Measurements from ENCODE around the gene RNF121. TPM values are rescaled to one million over a fixed set of nuclear protein-coding genes. Genes with fewer than 3 reads are reported as not detected.
A peak's percentile ranks its signal among the peaks of the same experiment; 100 is the strongest.

RNF121 gene
- total RNA-seq, 2 experiments from 2014 or later = 23.8 to 26.4 TPM

DNA sequence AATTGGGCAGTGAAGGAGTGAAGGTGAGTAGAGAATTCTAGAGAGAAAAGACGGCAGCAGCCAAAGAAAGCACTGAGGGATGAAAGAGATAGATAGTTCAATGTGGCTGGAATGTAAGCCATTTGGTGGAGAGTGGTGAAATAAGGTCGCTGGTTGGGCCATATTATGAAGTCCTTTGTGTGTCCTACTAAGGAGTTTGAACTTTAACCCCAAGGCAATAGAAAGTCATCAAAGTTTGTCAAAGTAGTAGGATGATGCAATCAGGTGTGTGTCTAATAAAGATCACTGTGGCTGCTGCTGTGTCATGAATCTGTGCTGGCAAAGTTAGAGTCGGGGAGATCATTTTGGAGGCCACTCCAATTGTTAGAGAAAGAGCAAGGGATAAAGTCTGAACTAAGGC, 18.7 kb downstream of the RNF121 start:
- POLR2A ChIA-PET = no interaction called here
- no peaks in the 10 kb centered on the region for H3K9me3 Mint-ChIP-seq
- no peak overlapping the region for H3K4me3 Mint-ChIP-seq
- CTCF ChIA-PET = interaction anchor here (1.3 kb wide), 1 partner anchor 25 kb away, joined by 3 read pairs; no protein-coding TSS in a partner anchor
- H3K27ac Mint-ChIP-seq = no peak overlapping the region
- DNase-seq = no peak
- peaks cover 4% of the 10 kb centered on the region for H3K36me3 Mint-ChIP-seq (ENCODE audit: low read depth)
- H3K27me3 Mint-ChIP-seq = no peaks in the 10 kb centered on the region
- H3K4me1 Mint-ChIP-seq = peaks cover 6% of the 10 kb centered on the region

DNA sequence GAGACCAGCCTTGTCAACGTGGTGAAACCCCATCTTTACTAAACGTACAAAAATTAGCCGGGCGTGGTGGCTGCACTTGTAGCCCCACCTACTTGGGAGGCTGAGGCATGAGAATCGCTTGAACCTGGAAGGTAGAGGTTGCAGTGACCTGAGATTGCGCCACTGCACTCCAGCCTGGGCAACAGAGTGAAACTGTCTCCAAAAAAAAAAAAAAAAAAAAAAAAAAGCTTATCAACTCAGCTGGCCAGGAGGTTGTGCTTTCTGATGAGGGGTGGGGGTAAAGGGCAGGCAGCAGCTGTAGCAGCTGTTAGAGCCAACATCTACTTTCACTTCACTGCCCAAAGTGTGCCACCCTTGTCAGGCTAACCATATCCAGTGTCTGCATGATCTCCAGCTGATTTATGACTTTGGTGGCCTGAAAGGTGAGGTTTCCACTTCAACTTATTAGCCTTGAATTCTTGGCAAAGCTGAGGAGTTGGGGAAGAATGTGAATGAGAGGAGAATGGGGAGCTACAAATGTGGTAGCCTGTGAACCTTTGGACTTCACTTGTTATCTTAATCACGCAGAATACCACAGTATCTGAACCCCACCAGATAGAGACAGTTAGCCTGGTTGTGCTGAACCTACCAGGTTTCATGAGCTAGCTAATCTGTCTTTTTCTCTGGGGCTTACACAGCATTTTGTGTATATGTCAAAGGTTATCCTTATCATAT, 19.6 kb downstream of the RNF121 start:
- POLR2A ChIA-PET = no interaction called here

DNA sequence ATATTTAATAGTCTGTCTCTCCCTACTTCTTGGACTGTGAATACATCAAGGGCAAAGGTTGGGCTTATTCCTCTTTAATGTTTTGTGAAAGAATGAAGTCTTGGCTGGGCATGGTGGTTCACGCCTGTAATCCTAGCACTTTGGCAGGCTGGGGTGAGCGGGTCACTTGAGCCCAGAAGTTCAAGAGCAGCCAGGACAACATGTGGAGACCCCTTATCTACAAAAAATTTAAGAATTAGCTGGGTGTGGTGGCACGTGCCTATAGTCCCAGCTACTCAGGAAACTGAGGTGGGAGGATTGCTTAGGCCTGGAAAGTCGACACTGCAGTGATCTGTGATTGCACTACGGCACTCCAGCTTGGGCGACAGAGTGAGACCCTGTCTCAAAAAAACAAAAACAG, 20.2 kb downstream of the RNF121 start:
- no peak overlapping the region for H3K4me3 Mint-ChIP-seq
- CTCF ChIA-PET = no interaction called here
- peaks cover 6% of the 10 kb centered on the region for H3K4me1 Mint-ChIP-seq
- POLR2A ChIA-PET = no interaction called here
- H3K27ac Mint-ChIP-seq = no peak overlapping the region
- no peaks in the 10 kb centered on the region for H3K27me3 Mint-ChIP-seq
- DNase-seq = no peak
- no peaks in the 10 kb centered on the region for H3K9me3 Mint-ChIP-seq
- peaks cover 4% of the 10 kb centered on the region for H3K36me3 Mint-ChIP-seq (ENCODE audit: low read depth)

More for the DNA sequence above, 19.6 kb downstream of the RNF121 start:
- DNase-seq = no peak
- H3K9me3 Mint-ChIP-seq = no peaks in the 10 kb centered on the region
- no peak overlapping the region for H3K27ac Mint-ChIP-seq
- H3K27me3 Mint-ChIP-seq = no peaks in the 10 kb centered on the region
- H3K4me3 Mint-ChIP-seq = no peak overlapping the region
- H3K4me1 Mint-ChIP-seq = peaks cover 6% of the 10 kb centered on the region
- CTCF ChIA-PET = no interaction called here
- H3K36me3 Mint-ChIP-seq (ENCODE audit: low read depth) = peaks cover 4% of the 10 kb centered on the region

DNA sequence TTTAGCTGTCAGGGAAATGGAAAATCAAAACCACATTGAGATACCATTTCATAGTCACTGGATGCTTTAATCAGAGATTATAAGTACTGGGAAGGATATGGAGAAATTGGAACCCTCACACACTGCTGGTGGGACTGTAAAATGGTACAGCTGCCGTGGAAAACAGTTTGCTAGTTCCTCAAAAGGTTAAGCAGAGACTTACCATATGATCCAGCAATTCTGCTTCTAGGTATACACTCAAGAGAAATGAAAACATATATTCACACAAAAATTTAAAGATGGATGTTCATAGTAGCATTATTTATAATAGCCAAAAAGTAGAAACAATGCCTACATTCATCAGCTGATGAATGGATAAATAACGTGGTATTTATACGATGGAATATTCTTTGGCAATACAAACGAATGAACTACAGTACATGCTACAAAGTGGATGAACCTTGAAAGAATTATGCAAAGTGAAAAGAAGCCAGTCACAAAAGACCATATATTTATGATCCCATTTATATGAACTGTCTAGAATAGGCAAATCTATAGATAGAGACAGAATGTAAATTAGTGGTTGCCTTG, 23.0 kb downstream of the RNF121 start:
- POLR2A ChIA-PET = no interaction called here

DNA sequence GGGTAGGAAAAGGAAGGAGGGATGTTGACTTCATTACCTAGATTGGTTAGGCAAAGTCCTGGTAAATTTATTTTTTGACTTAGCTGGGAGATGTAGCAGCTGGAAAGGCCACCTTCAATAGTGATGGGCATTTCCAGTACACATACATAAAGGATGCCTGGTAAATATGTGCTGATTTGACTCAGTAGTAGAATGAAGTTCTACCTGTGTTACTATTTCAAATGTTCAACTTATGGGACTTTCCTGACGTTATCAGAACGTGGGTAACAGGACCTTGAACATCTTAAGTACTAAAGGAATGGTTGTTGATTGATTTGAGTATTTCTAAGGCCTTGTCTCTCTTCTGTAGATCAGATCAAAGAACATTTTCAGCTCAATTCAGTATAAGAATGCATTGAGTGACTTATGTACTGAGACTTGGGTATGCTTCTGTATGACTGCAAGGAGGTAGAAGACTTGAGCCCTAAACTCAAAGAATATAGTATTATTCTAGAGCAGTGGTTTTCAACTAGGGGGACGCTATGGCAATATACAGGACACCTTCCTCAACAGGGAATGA, 27.1 kb downstream of the RNF121 start:
- CTCF ChIA-PET = no interaction called here
- no peaks in the 10 kb centered on the region for H3K9me3 Mint-ChIP-seq
- H3K4me3 Mint-ChIP-seq = no peak overlapping the region
- no peaks in the 10 kb centered on the region for H3K27me3 Mint-ChIP-seq
- DNase-seq = no peak
- no peak overlapping the region for H3K27ac Mint-ChIP-seq
- H3K36me3 Mint-ChIP-seq (ENCODE audit: low read depth) = peaks cover 6% of the 10 kb centered on the region
- POLR2A ChIA-PET = no interaction called here
- H3K4me1 Mint-ChIP-seq = no peaks in the 10 kb centered on the region

More for the DNA sequence above, 23.0 kb downstream of the RNF121 start:
- no peak for DNase-seq
- Mint-ChIP-seq H3K4me1 (peaks cover 6% of the 10 kb centered on the region), H3K27me3 (no peaks in the 10 kb centered on the region), H3K36me3 (ENCODE audit: low read depth) (no peaks in the 10 kb centered on the region), H3K27ac (no peak overlapping the region), H3K4me3 (no peak overlapping the region), H3K9me3 (no peaks in the 10 kb centered on the region)
- CTCF ChIA-PET = no interaction called here

DNA sequence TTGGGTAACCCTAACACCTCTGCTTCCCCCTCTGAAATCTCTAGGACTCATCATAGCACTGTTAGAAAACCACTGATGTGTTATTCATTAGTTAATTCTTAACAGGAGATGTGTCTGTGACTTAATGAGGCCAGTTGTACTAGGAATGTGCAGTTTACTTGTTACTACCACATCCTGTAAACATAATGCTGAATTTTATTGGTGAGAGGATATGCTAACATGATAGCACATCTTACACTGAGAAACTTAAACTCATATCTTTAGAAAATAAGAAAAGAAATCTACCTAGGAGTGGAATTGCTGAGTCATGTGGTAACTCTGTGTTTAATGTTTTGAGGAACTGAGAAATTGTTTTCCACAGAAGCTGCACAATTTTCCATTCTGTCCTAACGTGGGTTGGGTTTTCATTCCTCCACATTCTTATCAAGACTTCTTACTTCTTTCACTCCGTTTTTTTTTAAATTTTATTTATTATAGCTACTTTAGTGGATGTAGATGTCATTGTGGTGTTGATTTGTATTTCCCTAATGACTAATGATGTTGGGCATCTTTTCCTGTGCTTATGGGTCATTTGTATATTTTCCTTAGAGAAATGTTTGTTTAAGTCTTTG, 33.7 kb downstream of the RNF121 start:
- peaks cover 23% of the 10 kb centered on the region for H3K36me3 Mint-ChIP-seq (ENCODE audit: low read depth)
- H3K27ac Mint-ChIP-seq = no peak overlapping the region
- DNase-seq = no peak
- no peak overlapping the region for H3K4me3 Mint-ChIP-seq
- no peaks in the 10 kb centered on the region for H3K27me3 Mint-ChIP-seq
- ChIA-PET CTCF (interaction anchor here (0.6 to 1.2 kb wide), 2 partner anchors 34 to 228 kb away, joined by 3 read pairs; partner anchors contain the start of genes RNF121 and XNDC1N), POLR2A (interaction anchor here (0.6 kb wide), 1 partner anchor 119 kb away, joined by 5 read pairs; no protein-coding TSS in a partner anchor)
- peaks cover 4% of the 10 kb centered on the region for H3K4me1 Mint-ChIP-seq
- no peaks in the 10 kb centered on the region for H3K9me3 Mint-ChIP-seq

DNA sequence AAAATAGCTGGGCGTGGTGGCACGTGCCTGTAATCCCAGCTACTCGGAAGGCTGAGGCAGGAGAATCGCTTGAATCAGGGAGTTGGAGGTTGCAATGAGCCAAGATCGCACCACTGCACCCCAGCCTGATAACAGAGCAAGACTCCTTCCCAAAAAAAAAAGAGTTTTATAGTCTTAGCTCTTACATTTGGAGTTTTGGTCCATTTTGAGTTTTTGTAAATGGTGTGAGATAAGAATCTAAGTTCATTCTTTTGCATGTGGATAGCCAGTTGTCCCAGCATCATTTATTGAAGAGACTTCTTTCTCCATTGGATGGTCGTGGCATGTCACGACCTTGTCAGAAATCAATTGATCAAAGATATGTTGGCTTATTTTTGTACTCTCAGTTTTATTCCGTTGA, 34.6 kb downstream of the RNF121 start:
- Mint-ChIP-seq H3K27me3 (no peaks in the 10 kb centered on the region), H3K27ac (no peak overlapping the region), H3K36me3 (ENCODE audit: low read depth) (peaks cover 27% of the 10 kb centered on the region), H3K9me3 (no peaks in the 10 kb centered on the region), H3K4me3 (no peak overlapping the region), H3K4me1 (peaks cover 4% of the 10 kb centered on the region)
- ChIA-PET CTCF (interaction anchor here (1.2 kb wide), 1 partner anchor 35 kb away, joined by 3 read pairs; the partner anchor contains the start of genes RNF121 and XNDC1N), POLR2A (interaction anchor here (0.6 kb wide), 1 partner anchor 118 kb away, joined by 5 read pairs; no protein-coding TSS in a partner anchor)
- no peak for DNase-seq

DNA sequence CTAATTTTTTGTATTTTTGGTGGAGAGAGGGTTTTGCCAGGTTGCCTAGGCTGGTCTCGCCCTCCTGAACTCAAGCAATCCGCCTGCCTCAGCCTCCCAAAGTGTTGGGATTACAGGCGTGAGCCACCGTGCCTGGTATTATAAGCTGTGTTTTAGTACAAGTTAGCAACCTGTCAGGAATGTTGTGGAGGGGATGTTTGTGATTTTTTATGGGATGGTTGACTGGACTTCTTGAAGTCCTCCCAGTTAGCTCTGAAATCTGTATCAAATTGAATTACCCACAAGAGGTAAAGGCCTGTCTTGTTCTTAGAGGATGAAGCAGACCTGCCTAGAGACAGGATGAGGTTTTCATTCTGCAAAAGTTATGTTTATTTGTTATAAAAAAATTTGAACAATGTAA, 35.8 kb downstream of the RNF121 start:
- Mint-ChIP-seq H3K9me3 (no peaks in the 10 kb centered on the region), H3K27me3 (no peaks in the 10 kb centered on the region), H3K4me1 (peaks cover 4% of the 10 kb centered on the region), H3K27ac (no peak overlapping the region), H3K36me3 (ENCODE audit: low read depth) (peaks cover 28% of the 10 kb centered on the region), H3K4me3 (no peak overlapping the region)
- CTCF ChIA-PET = interaction anchor here (0.9 to 1.2 kb wide), 2 partner anchors 21 to 36 kb away, joined by 3 to 4 read pairs; partner anchors contain the start of genes RNF121 and XNDC1N
- POLR2A ChIA-PET = no interaction called here
- DNase-seq = no peak

DNA sequence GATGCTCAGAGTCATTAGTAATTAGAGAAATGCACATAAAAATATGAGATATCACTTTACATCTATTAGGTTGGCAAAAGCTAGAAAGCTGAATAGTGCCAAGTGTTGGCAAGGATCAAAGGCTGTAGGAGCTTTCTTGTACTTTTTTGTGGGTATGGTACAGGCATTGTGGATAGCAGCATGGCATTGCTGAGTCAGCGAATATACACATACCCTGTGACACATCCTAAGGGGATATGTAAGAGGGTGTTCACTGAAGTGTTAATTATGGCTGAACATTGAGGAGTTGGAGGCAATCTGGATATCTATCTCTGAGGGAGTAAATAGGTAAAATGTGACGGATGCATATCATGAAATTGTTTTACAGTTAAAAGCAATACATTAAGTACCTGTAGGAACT, 42.8 kb downstream of the RNF121 start:
- POLR2A ChIA-PET = no interaction called here

DNA sequence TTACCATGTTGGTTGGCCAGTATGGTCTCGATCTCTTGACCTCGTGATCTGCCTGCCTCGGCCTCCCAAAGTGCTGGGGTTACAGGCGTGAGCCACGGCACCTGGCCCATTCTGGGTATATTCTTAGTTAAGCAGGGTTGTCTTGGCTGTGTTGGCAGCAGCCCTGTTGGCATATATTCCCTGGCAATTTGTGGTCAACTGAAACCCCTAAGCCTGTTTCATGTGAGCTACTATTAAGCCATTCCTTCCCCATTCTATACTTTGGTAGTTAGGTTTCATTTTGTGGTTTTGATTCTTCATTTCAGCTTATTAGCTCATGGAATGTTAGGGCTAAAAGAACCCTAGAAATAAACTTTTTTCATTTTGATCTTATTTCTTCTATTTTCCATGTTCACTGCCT, 47.7 kb downstream of the RNF121 start:
- H3K4me1 Mint-ChIP-seq = no peaks in the 10 kb centered on the region
- H3K27me3 Mint-ChIP-seq = no peaks in the 10 kb centered on the region
- ChIA-PET CTCF (interaction anchor here (0.6 to 2.3 kb wide), 9 partner anchors 10 to 477 kb away, joined by 3 to 10 read pairs (median 4); no protein-coding TSS in a partner anchor), POLR2A (no interaction called here)
- no peaks in the 10 kb centered on the region for H3K9me3 Mint-ChIP-seq
- no peaks in the 10 kb centered on the region for H3K36me3 Mint-ChIP-seq (ENCODE audit: low read depth)
- H3K27ac Mint-ChIP-seq = no peak overlapping the region
- no peak for DNase-seq
- H3K4me3 Mint-ChIP-seq = no peak overlapping the region

More for the DNA sequence above, 42.8 kb downstream of the RNF121 start:
- H3K27ac Mint-ChIP-seq = no peak overlapping the region
- H3K27me3 Mint-ChIP-seq = no peaks in the 10 kb centered on the region
- CTCF ChIA-PET = interaction anchor here (0.8 to 1.4 kb wide), 3 partner anchors 13 to 25 kb away, joined by 3 to 6 read pairs (median 3); no protein-coding TSS in a partner anchor
- H3K9me3 Mint-ChIP-seq = no peaks in the 10 kb centered on the region
- peaks cover 7% of the 10 kb centered on the region for H3K36me3 Mint-ChIP-seq (ENCODE audit: low read depth)
- H3K4me1 Mint-ChIP-seq = no peaks in the 10 kb centered on the region
- DNase-seq = no peak
- no peak overlapping the region for H3K4me3 Mint-ChIP-seq

DNA sequence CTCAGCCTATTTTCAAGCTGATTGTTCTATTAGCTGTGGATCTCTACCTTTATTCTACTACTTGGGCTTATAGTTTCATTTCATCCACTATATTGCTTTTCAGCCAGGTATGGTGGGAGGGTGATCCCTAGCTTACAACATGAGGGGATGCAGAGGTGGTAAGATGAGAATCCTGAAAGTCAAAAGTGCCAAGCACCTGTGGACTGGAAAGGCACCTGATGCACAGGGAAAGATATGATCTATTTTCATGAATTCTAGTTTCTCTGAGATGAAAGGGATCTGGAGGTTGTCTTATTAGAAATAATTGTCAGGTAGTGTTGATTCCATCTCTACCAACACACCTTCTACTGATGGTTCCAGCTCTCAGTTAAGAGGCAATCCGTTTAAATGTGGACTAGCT, 48.2 kb downstream of the RNF121 start:
- H3K9me3 Mint-ChIP-seq = no peaks in the 10 kb centered on the region
- DNase-seq = no peak
- no peaks in the 10 kb centered on the region for H3K27me3 Mint-ChIP-seq
- H3K27ac Mint-ChIP-seq = no peak overlapping the region
- no peak overlapping the region for H3K4me3 Mint-ChIP-seq
- no peaks in the 10 kb centered on the region for H3K36me3 Mint-ChIP-seq (ENCODE audit: low read depth)
- ChIA-PET POLR2A (no interaction called here), CTCF (interaction anchor here (0.7 to 2.3 kb wide), 10 partner anchors 10 to 477 kb away, joined by 3 to 10 read pairs (median 6); no protein-coding TSS in a partner anchor)
- H3K4me1 Mint-ChIP-seq = no peaks in the 10 kb centered on the region

DNA sequence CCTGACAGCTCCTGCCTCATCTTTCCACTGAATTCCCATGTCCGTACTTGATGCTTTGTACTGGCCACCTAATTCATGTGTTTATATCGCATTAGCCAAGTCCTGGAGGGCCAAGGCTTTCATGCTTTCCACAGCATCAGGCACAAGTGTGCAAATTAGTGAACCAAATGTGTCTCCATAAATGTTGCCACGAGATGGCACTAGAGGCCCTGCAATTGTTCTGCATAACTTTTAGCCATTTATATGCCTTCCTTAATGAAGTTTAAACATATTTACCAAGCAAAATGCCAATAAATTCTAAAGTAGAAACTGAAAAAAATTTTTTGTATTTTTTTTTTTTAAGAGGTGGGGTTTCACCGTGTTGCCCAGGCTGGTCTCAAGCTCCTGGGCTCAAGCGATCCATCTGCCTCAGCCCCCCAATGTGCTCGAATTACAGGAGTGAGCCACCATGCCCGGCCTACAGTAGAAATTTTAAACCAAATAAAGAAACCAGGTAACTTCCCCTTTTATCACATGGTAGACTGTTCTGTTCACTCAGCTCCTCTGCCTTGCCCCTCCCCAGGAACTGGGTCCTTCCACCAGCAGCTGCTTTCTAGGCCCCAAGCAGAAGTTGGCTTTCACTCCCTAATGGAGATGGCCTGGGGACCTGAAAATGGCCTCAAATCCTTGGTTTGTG, 49.0 kb downstream of the RNF121 start:
- ChIA-PET CTCF (interaction anchor here (0.7 to 2.3 kb wide), 14 partner anchors 9 to 456 kb away, joined by 3 to 10 read pairs (median 5); no protein-coding TSS in a partner anchor), POLR2A (no interaction called here)
- H3K4me1 Mint-ChIP-seq = no peaks in the 10 kb centered on the region
- no peak overlapping the region for H3K4me3 Mint-ChIP-seq
- peak; percentile 74 for DNase-seq
- H3K27ac Mint-ChIP-seq = no peak overlapping the region
- H3K27me3 Mint-ChIP-seq = no peaks in the 10 kb centered on the region
- H3K36me3 Mint-ChIP-seq (ENCODE audit: low read depth) = peaks cover 1% of the 10 kb centered on the region
- H3K9me3 Mint-ChIP-seq = no peaks in the 10 kb centered on the region

Data from activated CD4-positive, alpha-beta T cell treated with anti-CD3 and anti-CD28 coated beads, Interleukin-2, amount 10 ng/mL, durations not matched to agents 7 days and 5 days (primary cell).